Kidney tubule cell (primary cell): ENCODE data around the gene PRKAG2.
"Not testable (repeated sequence)": the region's sequence is repeated elsewhere in the genome, so short reads cannot be mapped to it uniquely, and the experiment has no call there.

Source experiments
- DNase-seq: peaks from one replicate; pipeline ENCODE4 v3.0.0-alpha.2; 2018; ENCODE audit warnings: low spot score

PRKAG2 gene

GRCh38 chr7:151785681-151785965 lies 91.3 kb downstream of the PRKAG2 start:
- DNase-seq, result no peak

- no peak for DNase-seq
Measured at GRCh38 chr7:151784853-151785680, 91.8 kb downstream of the PRKAG2 start.

GRCh38 chr7:151783958-151784575 lies 92.8 kb downstream of the PRKAG2 start:
- DNase-seq, result no peak

- DNase-seq, result peak; percentile 50
Measured at GRCh38 chr7:151782598-151783448, 94.1 kb downstream of the PRKAG2 start.

GRCh38 chr7:151782256-151782597 lies 94.7 kb downstream of the PRKAG2 start:
- not testable (repeated sequence) for DNase-seq

GRCh38 chr7:151781161-151781845 lies 95.6 kb downstream of the PRKAG2 start:
- DNase-seq, result no peak

- no peak for DNase-seq
Measured at GRCh38 chr7:151780631-151781030, 96.3 kb downstream of the PRKAG2 start.

- no peak for DNase-seq
Measured at GRCh38 chr7:151779678-151780077, 97.2 kb downstream of the PRKAG2 start.

GRCh38 chr7:151779255-151779654 lies 97.7 kb downstream of the PRKAG2 start:
- DNase-seq, result no peak

GRCh38 chr7:151777908-151778670 lies 98.8 kb downstream of the PRKAG2 start:
- DNase-seq, result no peak

GRCh38 chr7:151777495-151777880 lies 99.4 kb downstream of the PRKAG2 start:
- no peak for DNase-seq

GRCh38 chr7:151776876-151777494 lies 99.9 kb downstream of the PRKAG2 start:
- DNase-seq, result no peak

GRCh38 chr7:151776446-151776845 lies 100.5 kb downstream of the PRKAG2 start:
- DNase-seq, result no peak

- no peak for DNase-seq
Measured at GRCh38 chr7:151775547-151776443, 101.1 kb downstream of the PRKAG2 start.

GRCh38 chr7:151774951-151775350 lies 102.0 kb downstream of the PRKAG2 start:
- no peak for DNase-seq

- no peak for DNase-seq
Measured at GRCh38 chr7:151773797-151774196, 103.1 kb downstream of the PRKAG2 start.

GRCh38 chr7:151770232-151770631 lies 106.7 kb downstream of the PRKAG2 start:
- no peak for DNase-seq

- DNase-seq, result no peak
Measured at GRCh38 chr7:151769188-151769821, 107.6 kb downstream of the PRKAG2 start.

GRCh38 chr7:151768805-151769187 lies 108.1 kb downstream of the PRKAG2 start:
- DNase-seq, result no peak

- no peak for DNase-seq
Measured at GRCh38 chr7:151767557-151767956, 109.4 kb downstream of the PRKAG2 start.
